DND-41 (cell line): ENCODE data around the gene CYP2J2.

Experiments
- CTCF ChIP-seq: IDR thresholded peaks from 2 replicates; pipeline ENCODE4 v1.5.1; 2012; ENCODE audit warnings: borderline replicate concordance, low read length, moderate library complexity, mild to moderate bottlenecking; ENCODE audit not compliant: poor library complexity, severe bottlenecking; ENCODE audit errors: extremely low read depth
- EZH2 ChIP-seq: IDR thresholded peaks from 3 replicates; pipeline ENCODE4 v1.6.1; 2012; ENCODE audit warnings: borderline replicate concordance, low read depth, mild to moderate bottlenecking, moderate library complexity, low read length, inconsistent platforms; ENCODE audit not compliant: severe bottlenecking

DNA sequence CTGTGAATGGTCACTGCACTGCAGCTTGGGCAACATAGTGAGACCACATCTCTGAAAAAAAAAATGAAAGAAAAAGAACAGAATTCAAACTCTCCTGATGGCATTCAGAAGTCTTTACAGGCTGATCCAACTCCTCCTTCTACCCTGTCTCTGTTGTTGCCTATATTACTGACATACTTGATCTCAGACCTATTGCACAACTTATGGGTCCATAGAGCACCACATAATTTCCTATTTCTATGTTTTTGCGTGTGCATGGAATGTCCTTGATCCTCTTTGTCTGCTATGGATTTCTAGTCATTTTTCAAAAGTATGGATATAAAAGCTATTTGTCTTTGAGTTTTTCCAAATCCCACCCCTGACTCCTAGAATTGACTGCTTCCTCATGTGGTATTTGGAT, 22.4 kb upstream of the CYP2J2 start:
- TF ChIP-seq CTCF (no peak), EZH2 (no peak)
